HUES48 (cell line): ENCODE data around the gene IRAK4.
A peak's percentile ranks its signal among the peaks of the same experiment; 100 is the strongest.

ENCODE experiments used
- H3K27ac ChIP-seq: one replicate; pipeline ENCODE4 v1.7.0; 2013; ENCODE audit warnings: low read depth, low read length, inconsistent platforms
- H3K27me3 ChIP-seq: 2 replicates; pipeline ENCODE4 v1.6.1; 2013; ENCODE audit warnings: mild to moderate bottlenecking, low read length; ENCODE audit not compliant: control insufficient read depth, insufficient read depth
- H3K36me3 ChIP-seq: 2 replicates; pipeline ENCODE4 v1.6.1; 2013; ENCODE audit warnings: low read length; ENCODE audit not compliant: control insufficient read depth, insufficient read depth
- H3K4me1 ChIP-seq: 2 replicates; pipeline ENCODE4 v1.6.1; 2013; ENCODE audit warnings: mild to moderate bottlenecking, low read length; ENCODE audit not compliant: control insufficient read depth, insufficient read depth
- H3K4me3 ChIP-seq: 2 replicates; pipeline ENCODE4 v1.5.1; 2013; ENCODE audit warnings: mild to moderate bottlenecking, low read depth, low read length
- H3K9ac ChIP-seq: 2 replicates; pipeline ENCODE4 v1.6.1; 2013; ENCODE audit warnings: mild to moderate bottlenecking, low read depth, low read length, moderate library complexity
- H3K9me3 ChIP-seq: 2 replicates; pipeline ENCODE4 v1.6.1; 2013; ENCODE audit warnings: low read length; ENCODE audit not compliant: control insufficient read depth, insufficient read depth

IRAK4 gene

GRCh38 chr12:43812057-43812456, 53.3 kb downstream of the IRAK4 start:
- H3K4me1 ChIP-seq, result 0 out of 2 replicates have a peak, but pooled peaks cover under 1% of the 10 kb centered on the region
- H3K9me3 ChIP-seq, result no peaks in the 10 kb centered on the region
- H3K27me3 ChIP-seq, result no peaks in the 10 kb centered on the region
- no peak overlapping the region for H3K9ac ChIP-seq
- H3K36me3 ChIP-seq, result no peaks in the 10 kb centered on the region
- H3K4me3 ChIP-seq, result no peak overlapping the region
- H3K27ac ChIP-seq, result no peak overlapping the region

- Histone ChIP-seq H3K9me3 (no peaks in the 10 kb centered on the region), H3K9ac (no peak overlapping the region), H3K36me3 (no peaks in the 10 kb centered on the region), H3K4me1 (no peaks in the 10 kb centered on the region), H3K27ac (no peak overlapping the region), H3K4me3 (no peak overlapping the region), H3K27me3 (no peaks in the 10 kb centered on the region)
These were observed 54.2 kb downstream of the IRAK4 start for GRCh38 chr12:43812926-43813325.

- Histone ChIP-seq H3K27me3 (no peaks in the 10 kb centered on the region), H3K9ac (no peak overlapping the region), H3K36me3 (no peaks in the 10 kb centered on the region)
These were observed 56.7 kb downstream of the IRAK4 start for GRCh38 chr12:43815416-43815815.

GRCh38 chr12:43816168-43816567, 57.4 kb downstream of the IRAK4 start:
- no peak overlapping the region for H3K27ac ChIP-seq
- H3K36me3 ChIP-seq, result no peaks in the 10 kb centered on the region
- no peak overlapping the region for H3K4me3 ChIP-seq
- H3K27me3 ChIP-seq, result no peaks in the 10 kb centered on the region
- H3K4me1 ChIP-seq, result no peaks in the 10 kb centered on the region
- no peak overlapping the region for H3K9ac ChIP-seq
- no peaks in the 10 kb centered on the region for H3K9me3 ChIP-seq

More at GRCh38 chr12:43815416-43815815, 56.7 kb downstream of the IRAK4 start:
- no peak overlapping the region for H3K4me3 ChIP-seq
- no peak overlapping the region for H3K27ac ChIP-seq
- H3K9me3 ChIP-seq, result no peaks in the 10 kb centered on the region
- no peaks in the 10 kb centered on the region for H3K4me1 ChIP-seq

GRCh38 chr12:43824207-43824775, 65.5 kb downstream of the IRAK4 start:
- peak overlapping the region; percentile 31 for H3K27ac ChIP-seq
- no peaks in the 10 kb centered on the region for H3K27me3 ChIP-seq
- no peaks in the 10 kb centered on the region for H3K9me3 ChIP-seq

GRCh38 chr12:43826681-43827080, 67.9 kb downstream of the IRAK4 start:
- Histone ChIP-seq H3K36me3 (no peaks in the 10 kb centered on the region), H3K4me3 (no peak overlapping the region), H3K27me3 (no peaks in the 10 kb centered on the region)

More at GRCh38 chr12:43824207-43824775, 65.5 kb downstream of the IRAK4 start:
- Histone ChIP-seq H3K4me1 (no peaks in the 10 kb centered on the region), H3K36me3 (no peaks in the 10 kb centered on the region), H3K4me3 (no peak overlapping the region), H3K9ac (no peak overlapping the region)

GRCh38 chr12:43827093-43827492, 68.3 kb downstream of the IRAK4 start:
- Histone ChIP-seq H3K36me3 (no peaks in the 10 kb centered on the region), H3K27ac (no peak overlapping the region), H3K9ac (no peak overlapping the region), H3K27me3 (no peaks in the 10 kb centered on the region), H3K4me3 (no peak overlapping the region), H3K9me3 (no peaks in the 10 kb centered on the region), H3K4me1 (no peaks in the 10 kb centered on the region)

More at GRCh38 chr12:43826681-43827080, 67.9 kb downstream of the IRAK4 start:
- H3K4me1 ChIP-seq, result no peaks in the 10 kb centered on the region
- no peak overlapping the region for H3K9ac ChIP-seq
- H3K27ac ChIP-seq, result no peak overlapping the region
- H3K9me3 ChIP-seq, result no peaks in the 10 kb centered on the region

GRCh38 chr12:43832463-43833168, 73.9 kb downstream of the IRAK4 start:
- H3K4me1 ChIP-seq, result peaks cover 4% of the 10 kb centered on the region; the same call in 1 of the 2 replicates
- H3K36me3 ChIP-seq, result no peaks in the 10 kb centered on the region
- no peak overlapping the region for H3K4me3 ChIP-seq
- H3K9ac ChIP-seq, result no peak overlapping the region
- peaks cover 31% of the 10 kb centered on the region for H3K27me3 ChIP-seq
- no peak overlapping the region for H3K27ac ChIP-seq
- H3K9me3 ChIP-seq, result no peaks in the 10 kb centered on the region

GRCh38 chr12:43835264-43835655, 76.5 kb downstream of the IRAK4 start:
- Histone ChIP-seq H3K36me3 (no peaks in the 10 kb centered on the region), H3K9ac (peak overlapping the region; percentile 4; the same call in 1 of the 2 replicates), H3K27me3 (peaks cover 31% of the 10 kb centered on the region), H3K9me3 (no peaks in the 10 kb centered on the region), H3K4me3 (peak overlapping the region; percentile 65), H3K27ac (no peak overlapping the region), H3K4me1 (peaks cover 4% of the 10 kb centered on the region; the same call in 1 of the 2 replicates)

GRCh38 chr12:43835656-43836474, 77.1 kb downstream of the IRAK4 start, which contains the start of gene TMEM117:
Gene TMEM117, plus strand, starts transcription at chr12:43836081.
- Histone ChIP-seq H3K27ac (no peak within 1 kb of the TSS), H3K9ac (peak within 1 kb of the TSS; percentile 4)

More at GRCh38 chr12:43835656-43836474, 77.1 kb downstream of the IRAK4 start, which contains the start of gene TMEM117:
- Histone ChIP-seq H3K27me3 (peaks cover 31% of the 10 kb centered on the region), H3K4me1 (peaks cover 4% of the 10 kb centered on the region; the same call in 1 of the 2 replicates), H3K36me3 (no peaks in the 10 kb centered on the region), H3K9me3 (no peaks in the 10 kb centered on the region), H3K4me3 (peak within 1 kb of the TSS; percentile 65)
